HT-29 (cell line): ENCODE measurements around the gene CDC42EP3. TPM values are rescaled to one million over a fixed set of nuclear protein-coding genes. Genes with fewer than 3 reads are reported as not detected.

Experiments
- DNase-seq: peaks from one replicate; pipeline ENCODE4 v3.0.0-alpha.2; 2015; ENCODE audit warnings: low spot score
- total RNA-seq: library from RNA; depleted of rRNA; stranded (reverse); fragments of >200 nt; shearing (Covaris generic); gene quantifications from 2 replicates; pipeline ENCODE4 v1.2.3, GENCODE V29; 2014

Gene CDC42EP3
- total RNA-seq, 1 experiment from 2014 or later: 13.6 TPM

- no peak for DNase-seq
These were observed 14.7 kb downstream of the CDC42EP3 start for GRCh38 chr2:37656512-37657423.

- no peak for DNase-seq
These were observed 16.3 kb downstream of the CDC42EP3 start for GRCh38 chr2:37654932-37655841.

GRCh38 chr2:37654419-37654818 is 17.0 kb downstream of the CDC42EP3 start:
- no peak for DNase-seq

- no peak for DNase-seq
These were observed 17.6 kb downstream of the CDC42EP3 start for GRCh38 chr2:37653805-37654378.

- DNase-seq: no peak
These were observed 18.3 kb downstream of the CDC42EP3 start for GRCh38 chr2:37653093-37653492.

GRCh38 chr2:37652199-37652640 is 19.2 kb downstream of the CDC42EP3 start:
- no peak for DNase-seq

GRCh38 chr2:37650548-37651093 is 20.8 kb downstream of the CDC42EP3 start:
- DNase-seq: no peak

- DNase-seq: no peak
These were observed 21.9 kb downstream of the CDC42EP3 start for GRCh38 chr2:37649518-37649917.

GRCh38 chr2:37648331-37649011 is 23.0 kb downstream of the CDC42EP3 start:
- DNase-seq: no peak

GRCh38 chr2:37647971-37648330 is 23.5 kb downstream of the CDC42EP3 start:
- DNase-seq: no peak

GRCh38 chr2:37645836-37646235 is 25.6 kb downstream of the CDC42EP3 start:
- DNase-seq: no peak

GRCh38 chr2:37645362-37645761 is 26.1 kb downstream of the CDC42EP3 start:
- DNase-seq: no peak

GRCh38 chr2:37644191-37644590 is 27.3 kb downstream of the CDC42EP3 start:
- DNase-seq: no peak

GRCh38 chr2:37643730-37644078 is 27.7 kb downstream of the CDC42EP3 start:
- DNase-seq: no peak

- no peak for DNase-seq
These were observed 28.3 kb downstream of the CDC42EP3 start for GRCh38 chr2:37642907-37643729.

GRCh38 chr2:37641582-37642171 is 29.8 kb downstream of the CDC42EP3 start:
- DNase-seq: no peak

- DNase-seq: no peak
These were observed 31.8 kb downstream of the CDC42EP3 start for GRCh38 chr2:37639631-37640030.

GRCh38 chr2:37638973-37639372 is 32.5 kb downstream of the CDC42EP3 start:
- no peak for DNase-seq

- no peak for DNase-seq
These were observed 33.5 kb downstream of the CDC42EP3 start for GRCh38 chr2:37637985-37638384.
